GM21423 (cell line): ENCODE results near the gene DNAAF9.

Experiments used
- ATAC-seq: cut with Tn5 transposase; IDR thresholded peaks from one replicate; pipeline ENCODE4 v1.9.1; 2021; ENCODE audit warnings: mild to moderate bottlenecking, moderate library complexity; ENCODE audit not compliant: unreplicated experiment

Gene DNAAF9

GRCh38 chr20:3378138-3378537 lies 29.3 kb downstream of the DNAAF9 start:
- no peak for ATAC-seq

GRCh38 chr20:3377644-3378043 lies 29.8 kb downstream of the DNAAF9 start:
- no peak for ATAC-seq

GRCh38 chr20:3374296-3374695 lies 33.2 kb downstream of the DNAAF9 start:
- no peak for ATAC-seq

GRCh38 chr20:3371754-3372153 lies 35.7 kb downstream of the DNAAF9 start:
- ATAC-seq = no peak

- no peak for ATAC-seq
Observed at GRCh38 chr20:3367089-3367488, 40.4 kb downstream of the DNAAF9 start.

- no peak for ATAC-seq
Observed at GRCh38 chr20:3364323-3365013, 43.0 kb downstream of the DNAAF9 start.

GRCh38 chr20:3360752-3361151 lies 46.7 kb downstream of the DNAAF9 start:
- ATAC-seq = no peak

- ATAC-seq = no peak
Observed at GRCh38 chr20:3358676-3359340, 48.7 kb downstream of the DNAAF9 start.
